NCI-H748 (cell line): ENCODE data around the gene AWAT2.
"Not testable (repeated sequence)": the region's sequence is repeated elsewhere in the genome, so short reads cannot be mapped to it uniquely, and the experiment has no call there.

Source experiments
- DNase-seq: peaks from one replicate; lab custom pipeline; 2025; ENCODE audit not compliant: unreplicated experiment; lab: John Stamatoyannopoulos, UW

The AWAT2 gene

DNA sequence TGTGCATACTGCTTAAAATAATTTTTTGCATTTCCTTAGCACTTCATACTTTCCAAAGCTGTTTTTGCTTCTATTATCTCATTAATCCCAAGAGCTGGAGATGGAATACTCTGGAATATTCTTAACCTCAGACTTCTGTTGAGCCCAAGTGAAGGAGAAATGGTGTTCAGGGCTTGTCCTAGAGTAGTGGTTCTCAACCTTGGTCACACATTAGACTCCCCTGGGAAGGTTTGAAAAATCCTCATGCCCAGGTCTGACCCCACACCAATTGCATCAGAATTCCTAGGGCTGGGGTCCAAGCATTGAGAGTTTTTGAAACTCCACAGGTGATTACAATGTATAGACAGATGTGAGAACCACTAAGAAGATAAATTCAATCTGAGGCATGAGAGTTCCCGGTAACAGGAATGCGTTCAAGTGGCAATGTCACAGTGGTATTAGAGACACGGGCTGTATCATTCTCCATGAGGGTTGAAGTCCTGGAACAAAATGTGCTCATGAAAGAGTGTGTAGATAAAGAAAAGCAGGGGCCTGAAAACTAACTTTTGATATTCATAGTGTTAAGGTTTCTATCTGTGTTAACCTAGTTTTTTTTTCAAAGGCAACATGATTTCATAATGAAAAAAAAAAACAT, 47.9 kb downstream of the AWAT2 start:
- no peak for DNase-seq

DNA sequence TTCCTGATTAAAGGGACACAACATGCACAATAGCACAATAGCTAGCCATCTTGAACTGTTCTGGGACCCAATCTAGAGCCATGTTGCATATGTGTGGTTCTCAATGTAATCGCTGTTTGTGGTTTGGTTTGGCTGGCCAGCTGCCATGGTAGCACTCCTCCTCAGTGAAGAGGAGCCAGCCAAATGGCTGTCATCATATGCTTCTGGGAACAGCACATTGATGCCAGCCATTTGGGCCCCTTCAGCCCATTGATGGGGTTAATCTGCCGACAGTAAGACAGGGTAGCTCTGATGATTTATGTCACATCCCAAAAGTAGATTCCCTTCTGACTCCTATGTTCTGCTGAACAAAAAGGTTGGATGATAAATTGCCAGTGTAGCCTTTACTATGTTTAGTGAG, 48.5 kb downstream of the AWAT2 start:
- DNase-seq = no peak

DNA sequence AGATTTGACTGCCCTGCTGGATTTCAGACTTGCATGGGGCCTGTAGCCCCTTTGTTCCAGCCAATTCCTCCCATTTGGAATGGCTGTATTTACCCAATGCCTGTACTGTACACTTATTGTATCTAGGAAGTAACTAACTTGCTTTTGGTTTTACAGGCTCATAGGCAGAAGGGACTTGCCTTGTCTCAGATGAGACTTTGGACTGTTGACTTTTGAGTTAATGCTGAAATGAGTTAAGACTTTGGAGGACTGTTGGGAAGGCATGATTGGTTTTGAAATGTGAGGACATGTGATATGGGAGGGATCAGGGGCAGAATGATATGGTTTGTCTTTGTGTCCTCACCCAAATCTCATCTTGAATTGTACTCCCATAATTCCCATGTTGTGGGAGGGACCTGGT, 51.4 kb downstream of the AWAT2 start:
- not testable (repeated sequence) for DNase-seq

DNA sequence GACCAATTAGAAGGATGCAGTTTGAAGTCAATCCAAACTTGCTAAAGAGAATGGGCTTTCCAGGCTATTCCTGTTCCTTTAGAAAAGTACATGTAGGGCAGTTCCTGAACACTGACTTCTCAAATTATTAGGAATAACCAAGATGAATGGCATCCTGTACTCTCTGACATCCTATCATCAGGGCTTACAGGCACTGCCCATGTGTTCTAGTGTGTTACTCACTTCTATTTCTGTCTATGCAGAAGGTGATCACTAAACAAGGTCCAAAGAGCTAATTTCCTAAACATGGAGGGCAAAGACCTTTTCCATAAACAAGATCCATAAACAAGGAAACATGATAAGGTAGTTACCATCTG, 53.6 kb downstream of the AWAT2 start:
- no peak for DNase-seq

DNA sequence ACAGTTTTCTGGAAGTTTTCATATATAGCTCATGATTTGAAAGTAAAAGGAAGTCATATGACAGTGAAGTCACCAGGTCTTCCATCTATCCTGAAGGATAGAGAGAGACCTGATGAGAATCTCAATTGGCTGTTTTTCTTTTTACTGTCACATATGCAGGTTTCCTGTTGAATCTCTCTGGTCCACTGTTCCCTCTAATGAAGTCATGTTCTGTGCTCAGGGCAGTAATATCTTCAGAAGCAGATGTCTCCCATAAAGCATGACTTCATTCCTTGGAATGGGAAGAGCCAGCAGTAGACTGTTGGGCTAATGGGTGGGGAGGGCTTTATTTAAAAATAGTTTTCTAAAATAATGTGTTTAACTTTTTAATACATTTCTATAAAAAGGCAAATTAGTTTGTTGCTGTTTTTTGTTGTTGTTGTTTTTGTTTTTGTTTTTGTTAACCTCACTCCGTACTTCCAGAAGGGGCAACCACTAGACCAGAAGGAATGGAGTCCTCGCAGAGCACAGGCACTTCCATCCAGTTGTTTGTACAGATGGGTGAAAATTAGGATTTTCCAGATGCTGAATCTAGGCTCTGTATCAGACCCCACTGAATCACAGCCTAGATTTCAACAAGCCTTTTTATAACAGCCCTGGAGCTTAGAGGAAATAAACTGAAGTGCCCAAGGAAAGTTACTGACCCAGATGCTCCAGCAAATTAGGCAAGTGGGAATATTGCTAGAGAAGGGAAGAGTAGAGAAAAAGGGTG, 54.2 kb downstream of the AWAT2 start:
- DNase-seq = no peak

DNA sequence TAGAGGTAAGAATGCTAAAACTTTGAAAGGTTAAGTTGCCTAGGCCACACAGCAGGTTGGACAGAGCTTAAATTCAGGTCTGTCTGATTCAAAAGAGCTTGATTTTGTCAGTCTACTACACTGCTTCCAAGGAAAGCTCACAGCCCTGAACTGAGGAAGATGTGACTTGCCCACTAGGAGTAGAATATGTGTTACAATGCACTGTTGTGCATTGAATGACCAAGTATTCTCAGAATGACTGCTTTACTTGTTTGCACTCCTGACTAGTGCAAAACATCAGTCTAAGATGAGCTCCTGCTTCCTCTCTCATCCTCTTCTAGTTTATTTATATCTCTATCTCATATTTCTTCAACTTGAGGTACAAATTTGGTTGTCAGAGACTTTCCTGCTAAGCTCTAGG, 56.2 kb downstream of the AWAT2 start:
- DNase-seq = no peak

DNA sequence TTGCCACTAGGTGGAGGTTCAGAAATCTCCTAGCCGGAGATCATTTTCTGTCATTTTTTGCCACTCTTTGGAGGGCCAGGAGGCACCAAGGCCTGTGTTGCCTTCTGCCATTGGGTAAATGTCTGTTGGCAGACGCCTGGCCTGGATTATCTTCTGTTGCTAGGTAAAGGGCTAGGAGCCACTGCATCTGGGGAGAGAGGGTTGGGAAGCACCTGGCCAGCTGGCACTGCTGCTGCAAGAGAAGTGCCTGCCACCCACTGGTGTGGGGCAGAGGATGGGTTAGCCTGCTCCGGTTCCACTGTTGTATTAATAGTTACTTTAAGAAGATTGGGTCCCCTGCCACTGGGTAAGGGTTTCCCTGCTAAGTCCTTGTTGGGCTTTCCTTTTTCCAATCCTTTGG, 58.1 kb downstream of the AWAT2 start:
- no peak for DNase-seq
